HepG2 (cell line): Measurements from ENCODE around the gene CCNL1. TPM values are rescaled to one million over a fixed set of nuclear protein-coding genes. Genes with fewer than 3 reads are reported as not detected.

Experiments
- BCLAF1 ChIP-seq: fragments of 450-650 bp; IDR thresholded peaks from 2 replicates; pipeline ENCODE4 v1.6.1; 2017; ENCODE audit warnings: mild to moderate bottlenecking
- DBP ChIP-seq: sonication (generic); formaldehyde crosslinking; IDR thresholded peaks from 2 replicates; pipeline ENCODE4 v1.4.0; 2020; ENCODE audit warnings: missing genetic modification reagents; ENCODE audit errors: not compliant biosample characterization
- DZIP1 ChIP-seq: sonication (generic); formaldehyde crosslinking; IDR thresholded peaks from 2 replicates; pipeline ENCODE4 v1.5.0; 2020; ENCODE audit warnings: mild to moderate bottlenecking, missing genetic modification reagents
- FOSL1 ChIP-seq: sonication (generic); formaldehyde crosslinking; IDR thresholded peaks from 2 replicates; pipeline ENCODE4 v1.9.0; 2021; ENCODE audit warnings: missing genetic modification reagents, borderline replicate concordance
- MATR3 ChIP-seq: sonication (generic); formaldehyde crosslinking; IDR thresholded peaks from 2 replicates; pipeline ENCODE4 v1.4.0; 2020; ENCODE audit warnings: missing genetic modification reagents
- MIER2 ChIP-seq: IDR thresholded peaks from 2 replicates; pipeline ENCODE4 v1.6.1; 2016; ENCODE audit warnings: missing biosample characterization, missing genetic modification reagents
- PAF1 ChIP-seq: IDR thresholded peaks from 2 replicates; pipeline ENCODE4 v1.6.1; 2016; ENCODE audit warnings: missing genetic modification reagents, missing compliant biosample characterization
- PHF21A ChIP-seq: sonication (generic); formaldehyde crosslinking; IDR thresholded peaks from 2 replicates; pipeline ENCODE4 v1.5.0; 2020; ENCODE audit warnings: mild to moderate bottlenecking, missing genetic modification reagents
- REPIN1 ChIP-seq: sonication (generic); formaldehyde crosslinking; IDR thresholded peaks from 2 replicates; pipeline ENCODE4 v1.8.0; 2022; ENCODE audit warnings: missing genetic modification reagents, low read depth, mild to moderate bottlenecking, borderline replicate concordance
- REXO4 ChIP-seq: sonication (generic); formaldehyde crosslinking; IDR thresholded peaks from 2 replicates; pipeline ENCODE4 v1.8.0; 2022; ENCODE audit warnings: missing genetic modification reagents, mild to moderate bottlenecking, borderline replicate concordance
- SCMH1 ChIP-seq: sonication (generic); formaldehyde crosslinking; IDR thresholded peaks from 2 replicates; pipeline ENCODE4 v1.9.0; 2021; ENCODE audit warnings: missing genetic modification reagents, mild to moderate bottlenecking, borderline replicate concordance
- SRF ChIP-seq: IDR thresholded peaks from 2 replicates; pipeline ENCODE4 v1.6.1; 2011; ENCODE audit warnings: mild to moderate bottlenecking, low read depth, low read length, moderate library complexity
- THAP11 ChIP-seq: IDR thresholded peaks from 2 replicates; pipeline ENCODE4 v1.6.1; 2016; ENCODE audit warnings: missing biosample characterization, missing genetic modification reagents
- ZFP90 ChIP-seq: sonication (generic); formaldehyde crosslinking; IDR thresholded peaks from 2 replicates; pipeline ENCODE4 v1.8.0; 2022; ENCODE audit warnings: missing genetic modification reagents, mild to moderate bottlenecking, inconsistent platforms, borderline replicate concordance
- ZNF207 ChIP-seq: fragments of 450-650 bp; IDR thresholded peaks from 2 replicates; pipeline ENCODE4 v1.6.1; 2016; ENCODE audit warnings: antibody characterized with exemption, borderline replicate concordance
- ZNF414 ChIP-seq: sonication (generic); formaldehyde crosslinking; IDR thresholded peaks from 2 replicates; pipeline ENCODE4 v1.5.0; 2020; ENCODE audit warnings: missing genetic modification reagents
- ZNF446 ChIP-seq: sonication (generic); formaldehyde crosslinking; IDR thresholded peaks from 2 replicates; pipeline ENCODE4 v1.5.0; 2020; ENCODE audit warnings: mild to moderate bottlenecking, missing genetic modification reagents
- ZNF549 ChIP-seq: sonication (generic); formaldehyde crosslinking; IDR thresholded peaks from 2 replicates; pipeline ENCODE4 v1.5.0; 2020; ENCODE audit warnings: missing genetic modification reagents
- ZNF572 ChIP-seq: sonication (generic); formaldehyde crosslinking; IDR thresholded peaks from 2 replicates; pipeline ENCODE4 v1.5.1; 2020; ENCODE audit warnings: mild to moderate bottlenecking, missing genetic modification reagents
- ZNF746 ChIP-seq: sonication (generic); formaldehyde crosslinking; IDR thresholded peaks from 2 replicates; pipeline ENCODE4 v1.8.0; 2022; ENCODE audit warnings: mild to moderate bottlenecking, missing genetic modification reagents
- ZNF784 ChIP-seq: sonication (generic); formaldehyde crosslinking; IDR thresholded peaks from 2 replicates; pipeline ENCODE4 v1.5.1; 2020; ENCODE audit warnings: missing genetic modification reagents, mild to moderate bottlenecking, borderline replicate concordance
- polyA plus RNA-seq, 8 experiments: library from polyadenylated mRNA; depleted of rRNA in 3 of 8; stranded (reverse) in 7 of 8; unstranded in 1 of 8; fragments of >200 nt; fragmentation: Illumina TruSeq in 4 of 8; extraction: Trizol in 4 of 8; gene quantifications; 2 replicates each; pipeline versions ENCODE4 v1.2.1 to v1.2.3, GENCODE V29; 2011 to 2016; ENCODE audit warnings: low read depth in 4 of 8, missing spikeins in 1 of 8, mixed read lengths in 1 of 8; ENCODE audit not compliant: insufficient read depth in 1 of 8
- total RNA-seq, 5 experiments: library from RNA; depleted of rRNA; stranded (reverse); fragments of >200 nt; fragmentation: Illumina TruSeq; extraction: Trizol; gene quantifications; 2 replicates each; pipeline ENCODE4 v1.2.3, GENCODE V29; 2016; ENCODE audit warnings: low read depth in 1 of 5

CCNL1 gene
- total and polyA plus RNA-seq, 2 of the 13 experiments (the other 11 are each of a cell fraction or from before 2014, with no cell fraction given): 151 to 303 TPM

- TF ChIP-seq ZNF784 (CRISPR knock-in tag) (no peak; the same call in 1 of the 2 replicates), PAF1 (CRISPR knock-in tag) (no peak), REXO4 (CRISPR knock-in tag) (no peak), THAP11 (CRISPR knock-in tag) (peak; percentile 58), ZNF572 (CRISPR knock-in tag) (no peak), PHF21A (peak; percentile 90), ZFP90 (CRISPR knock-in tag) (peak; percentile 43; the same call in 1 of the 2 replicates), BCLAF1 (no peak), ZNF746 (no peak), DBP (CRISPR knock-in tag) (no peak), MATR3 (CRISPR knock-in tag) (no peak), ZNF414 (CRISPR knock-in tag) (peak; percentile 65; the same call in 1 of the 2 replicates), ZNF549 (CRISPR knock-in tag) (peak; percentile 94), DZIP1 (no peak), ZNF446 (CRISPR knock-in tag) (no peak), MIER2 (CRISPR knock-in tag) (peak; percentile 70; the same call in 1 of the 2 replicates), FOSL1 (CRISPR knock-in tag) (no peak), ZNF207 (no peak), SRF (no peak), SCMH1 (no peak), REPIN1 (CRISPR knock-in tag) (no peak)
These were observed 23.1 kb downstream of the CCNL1 start (continued) for GRCh38 chr3:157136647-157137387.
